ENCODE data around the gene TENM4.
"Not testable (repeated sequence)": the region's sequence is repeated elsewhere in the genome, so short reads cannot be mapped to it uniquely, and the experiment has no call there.

TENM4 gene

GRCh38 chr11:78615724-78616123 lies 825.1 kb downstream of the TENM4 start:
- DNase-seq = no peak

GRCh38 chr11:78613378-78613813 lies 827.4 kb downstream of the TENM4 start:
- DNase-seq = no peak

- DNase-seq = no peak
Measured at GRCh38 chr11:78612721-78613377, 828.0 kb downstream of the TENM4 start.

GRCh38 chr11:78609321-78609720 lies 831.5 kb downstream of the TENM4 start:
- not testable (repeated sequence) for DNase-seq

- DNase-seq = no peak
Measured at GRCh38 chr11:78607696-78608095, 833.1 kb downstream of the TENM4 start.

GRCh38 chr11:78606667-78607066 lies 834.2 kb downstream of the TENM4 start:
- no peak for DNase-seq

GRCh38 chr11:78605296-78605695 lies 835.5 kb downstream of the TENM4 start:
- DNase-seq = no peak

- no peak for DNase-seq
Measured at GRCh38 chr11:78603792-78604191, 837.0 kb downstream of the TENM4 start.

Data from amygdala (tissue), 56 donors.